DOHH2 (cell line): Measurements from ENCODE around the gene SCIN.

ENCODE experiments used
- CTCF ChIP-seq: fragments of 200-600 bp; sonication (generic); IDR thresholded peaks from one replicate; pipeline ENCODE4 v1.5.1; 2014; ENCODE audit warnings: antibody characterized with exemption, mild to moderate bottlenecking, low read depth, low read length; ENCODE audit not compliant: poor library complexity, severe bottlenecking
- EZH2phosphoT487 ChIP-seq: fragments of 200-600 bp; sonication (generic); IDR thresholded peaks from 2 replicates; pipeline ENCODE4 v1.6.1; 2017; ENCODE audit warnings: borderline replicate concordance, mild to moderate bottlenecking, antibody characterized with exemption, low read length, moderate library complexity, mixed read lengths

GRCh38 chr7:12629816-12630512 lies 59.4 kb downstream of the SCIN start:
- TF ChIP-seq CTCF (no peak), EZH2phosphoT487 (no peak)
